GM19463 (cell line): ENCODE results near the gene ICE2.
"Not testable (repeated sequence)": the region's sequence is repeated elsewhere in the genome, so short reads cannot be mapped to it uniquely, and the experiment has no call there.

Source experiments
- ATAC-seq: cut with Tn5 transposase; IDR thresholded peaks from one replicate; pipeline ENCODE4 v1.9.1; 2021; ENCODE audit warnings: mild to moderate bottlenecking, moderate library complexity; ENCODE audit not compliant: unreplicated experiment

Gene ICE2

GRCh38 chr15:60412807-60413206, 66.1 kb downstream of the ICE2 start:
- ATAC-seq: not testable (repeated sequence)

GRCh38 chr15:60411774-60412425, 67.0 kb downstream of the ICE2 start:
- ATAC-seq: no peak

DNA sequence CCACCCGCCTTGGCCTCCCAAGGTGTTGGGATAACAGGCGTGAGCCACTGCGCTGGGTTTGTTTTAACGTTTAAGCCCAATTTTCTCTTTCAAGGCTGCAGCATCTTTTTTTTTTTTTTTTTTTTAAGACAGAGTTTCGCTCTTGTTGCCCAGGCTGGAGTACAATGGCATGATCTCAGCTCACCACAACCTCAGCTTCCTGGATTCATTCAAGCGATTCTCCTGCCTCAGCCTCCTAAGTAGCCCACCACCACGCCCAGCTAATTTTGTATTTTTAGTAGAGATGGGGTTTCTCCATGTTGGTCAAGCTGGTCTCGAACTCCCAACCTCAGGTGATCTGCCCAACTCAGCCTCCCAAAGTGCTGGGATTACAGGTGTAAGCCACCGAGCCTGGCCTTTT, 68.6 kb downstream of the ICE2 start:
- not testable (repeated sequence) for ATAC-seq

DNA sequence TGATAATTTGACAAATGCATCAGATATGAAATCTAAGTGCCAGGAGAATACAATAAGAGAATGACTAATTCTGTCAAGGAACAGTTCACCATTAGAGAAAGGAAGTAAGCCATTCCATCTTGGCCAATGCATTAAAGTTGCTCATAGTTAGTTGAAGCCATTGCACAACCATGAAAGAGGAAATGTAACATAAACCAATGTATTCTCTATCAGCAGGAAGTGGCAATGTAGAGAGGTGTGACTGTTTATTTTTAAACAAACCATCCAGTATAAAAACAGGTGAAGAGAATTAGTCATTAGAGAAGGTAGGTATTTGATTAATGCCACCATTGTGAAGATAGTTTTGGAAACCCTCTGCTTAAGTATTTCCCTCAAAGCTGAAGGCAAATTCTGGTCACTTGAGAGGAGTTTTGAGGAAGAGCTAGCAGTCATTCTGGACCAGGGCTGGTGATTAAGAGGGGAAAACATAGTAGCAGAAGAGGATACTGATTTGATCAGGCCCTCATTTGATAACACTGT, 70.4 kb downstream of the ICE2 start:
- no peak for ATAC-seq

GRCh38 chr15:60407415-60407805, 71.5 kb downstream of the ICE2 start:
- no peak for ATAC-seq

DNA sequence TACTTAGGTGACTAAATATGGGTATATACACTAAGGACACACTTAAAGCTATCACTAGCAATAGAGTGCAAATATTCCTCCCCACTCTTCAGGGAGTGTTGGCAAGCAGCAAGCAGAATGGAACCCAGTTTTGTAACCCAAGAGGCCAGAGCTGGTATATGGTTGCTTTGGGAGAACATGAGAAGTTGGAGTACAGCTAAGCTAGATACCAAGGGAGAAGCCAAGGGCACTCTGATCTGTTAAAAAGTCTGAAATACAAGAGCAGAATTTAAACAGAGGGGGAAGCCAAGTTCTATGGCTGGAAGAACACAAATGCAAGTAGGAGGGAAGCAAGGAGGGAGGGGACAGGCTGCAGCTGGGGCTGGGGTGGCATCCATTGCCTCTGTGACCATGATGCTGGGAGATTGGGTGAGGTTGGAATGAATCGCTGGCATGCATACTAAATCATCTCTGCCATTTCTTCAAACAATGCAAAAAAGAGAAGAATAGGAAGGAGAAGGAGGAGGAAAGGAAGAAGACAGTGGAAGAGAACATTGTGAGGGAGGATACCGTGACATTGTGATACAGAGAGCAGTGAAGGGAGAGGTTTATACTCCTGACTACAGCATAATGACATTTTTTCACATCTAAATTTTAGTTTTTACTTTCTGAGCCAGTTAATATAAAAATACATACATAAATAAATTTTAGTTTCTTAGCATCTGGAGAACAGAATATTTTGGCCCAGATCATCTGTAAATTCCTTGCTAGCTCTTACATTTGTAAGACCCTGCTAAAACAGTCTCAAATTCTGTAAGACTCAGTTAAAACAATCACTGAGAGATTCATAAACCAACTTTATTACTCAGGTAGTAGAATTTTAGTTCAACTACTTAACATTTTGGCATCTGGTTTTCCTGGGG, 72.2 kb downstream of the ICE2 start:
- no peak for ATAC-seq

DNA sequence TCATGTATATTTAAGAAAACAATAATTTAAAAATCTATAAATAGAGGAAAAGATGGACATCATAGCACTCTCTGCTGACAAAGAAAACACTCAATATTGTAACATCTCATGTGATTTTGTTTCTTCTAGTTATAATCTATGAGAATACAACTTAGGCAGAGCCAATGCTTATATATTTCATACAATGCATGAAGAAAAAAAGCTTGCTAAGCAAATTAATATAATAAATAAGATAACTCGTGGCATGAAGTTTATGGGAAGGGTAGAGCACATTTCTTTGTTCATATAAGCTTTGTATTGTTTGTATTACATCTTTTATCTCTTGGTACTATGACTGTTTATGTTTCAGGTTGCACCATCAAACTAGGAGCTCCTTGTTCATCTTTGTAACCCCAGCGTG, 73.5 kb downstream of the ICE2 start:
- no peak for ATAC-seq

- not testable (repeated sequence) for ATAC-seq
Observed at GRCh38 chr15:60404351-60404750, 74.6 kb downstream of the ICE2 start.

DNA sequence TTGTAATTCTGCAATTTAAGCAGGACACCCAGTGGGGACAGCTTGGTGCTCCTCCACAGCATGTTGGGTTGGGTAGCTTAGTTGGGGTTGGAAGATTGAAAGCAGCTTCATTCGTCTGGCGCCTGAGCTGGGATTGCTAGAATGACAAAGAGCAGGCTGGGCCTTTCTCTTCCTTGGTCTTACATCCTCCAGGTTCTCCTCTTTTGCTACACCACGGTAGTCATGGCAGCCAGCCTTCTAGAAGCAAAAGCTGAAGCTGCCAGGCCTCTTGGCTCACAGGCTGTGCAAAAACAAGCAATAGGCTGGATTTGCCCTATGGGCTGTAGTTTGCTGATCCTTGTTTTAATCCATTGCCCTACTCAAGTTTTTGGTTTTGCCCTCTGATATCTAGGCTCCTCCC, 78.0 kb downstream of the ICE2 start:
- ATAC-seq: no peak

DNA sequence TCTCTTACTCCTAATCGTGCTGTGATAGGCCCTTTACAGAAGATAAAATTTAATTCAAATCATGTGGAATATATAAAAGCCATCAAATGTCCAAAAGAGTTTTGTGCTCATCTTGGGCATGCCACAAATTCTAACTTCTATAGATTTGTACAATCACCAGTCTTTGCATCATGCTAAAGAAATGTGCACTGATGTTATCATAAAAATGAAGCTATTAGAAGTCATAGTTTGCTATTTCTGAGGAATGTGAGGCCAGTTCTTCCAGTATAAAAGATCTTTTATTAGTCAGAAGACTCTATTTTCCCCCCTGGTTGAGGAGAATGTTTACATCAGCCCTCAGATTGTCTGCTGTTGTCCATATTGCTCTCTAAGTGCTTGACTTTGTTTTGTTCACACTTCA, 79.0 kb downstream of the ICE2 start:
- ATAC-seq: no peak

DNA sequence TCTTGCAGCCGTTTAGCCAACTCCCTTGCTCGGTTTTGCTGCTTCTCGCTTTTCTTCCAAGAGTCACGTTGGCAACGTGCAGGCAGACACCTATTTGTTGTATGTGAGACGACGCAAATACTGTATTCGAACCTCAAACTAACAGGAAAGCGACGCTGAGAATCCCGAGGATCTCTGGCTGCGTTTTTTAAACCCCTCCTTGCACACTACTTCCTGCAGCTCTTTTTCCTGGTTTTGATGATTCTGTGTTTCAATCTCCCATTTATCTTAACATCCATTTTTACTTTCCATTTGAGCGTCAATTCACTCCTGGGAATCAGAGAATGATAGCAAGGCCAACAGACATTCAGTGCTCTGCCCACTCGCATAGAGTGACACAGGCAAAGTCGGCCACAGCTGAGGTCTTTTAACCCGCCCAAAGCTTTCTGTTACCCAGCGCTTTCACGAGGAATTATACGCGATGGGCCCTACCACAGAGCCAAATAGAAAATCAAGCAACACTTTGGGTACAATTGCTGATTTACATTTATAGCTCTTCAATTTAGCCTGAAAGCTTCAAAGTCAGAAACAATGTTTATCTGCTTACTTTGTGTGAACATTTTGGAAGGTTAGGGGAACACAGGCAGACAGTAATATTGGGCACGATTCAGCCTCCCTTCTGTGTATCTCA, 79.6 kb downstream of the ICE2 start:
- no peak for ATAC-seq

GRCh38 chr15:60397772-60398445, 81.0 kb downstream of the ICE2 start, which contains the start of gene ANXA2:
ANXA2 (minus strand) TSS chr15:60397986; CDS start chr15:60386075, 11,911 bp downstream.
- ATAC-seq: peak; percentile 74

DNA sequence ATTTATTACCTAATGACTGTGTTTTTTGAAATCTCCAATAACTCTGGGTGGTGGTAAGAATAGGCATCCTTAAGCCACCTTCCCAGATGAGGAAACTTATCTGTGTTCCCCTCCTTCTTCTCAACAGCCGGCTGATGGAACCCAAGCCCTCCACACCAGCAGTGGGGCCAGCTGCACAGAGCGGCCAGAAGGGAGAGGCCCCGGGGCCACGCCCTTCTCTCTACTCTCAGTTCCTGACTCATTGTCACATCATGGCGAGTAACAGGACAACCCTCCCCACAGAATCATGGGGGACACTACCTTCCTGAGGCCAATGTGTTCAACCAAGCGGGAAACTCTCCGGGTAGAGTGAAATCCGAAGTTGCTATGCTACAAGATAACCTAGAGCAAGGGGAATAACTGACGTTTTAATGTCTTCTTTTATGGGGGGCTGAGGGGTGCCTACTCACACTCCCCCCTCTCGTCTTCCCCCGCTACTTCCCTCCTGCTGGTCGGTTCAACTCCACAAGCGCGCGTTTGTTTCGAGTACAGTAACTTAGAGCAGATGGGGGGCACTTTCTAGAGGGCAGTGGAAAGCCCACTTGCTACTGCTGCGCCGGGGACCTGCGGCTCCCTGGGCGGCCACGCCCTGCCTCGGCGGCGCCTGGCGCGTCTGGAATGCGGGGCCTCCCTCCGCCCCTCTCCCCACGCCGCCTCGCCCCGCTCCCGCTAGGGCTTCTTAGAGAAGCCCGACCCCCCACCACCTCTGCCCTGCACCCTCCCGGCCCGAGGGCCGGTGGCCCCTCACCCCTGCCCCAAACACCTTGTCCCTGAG, 81.8 kb downstream of the ICE2 start:
- peak; percentile 70 for ATAC-seq

- ATAC-seq: no peak
Observed at GRCh38 chr15:60396560-60396957, 82.4 kb downstream of the ICE2 start.

- ATAC-seq: no peak
Observed at GRCh38 chr15:60396100-60396499, 82.8 kb downstream of the ICE2 start.

GRCh38 chr15:60395276-60396011, 83.5 kb downstream of the ICE2 start:
- no peak for ATAC-seq

DNA sequence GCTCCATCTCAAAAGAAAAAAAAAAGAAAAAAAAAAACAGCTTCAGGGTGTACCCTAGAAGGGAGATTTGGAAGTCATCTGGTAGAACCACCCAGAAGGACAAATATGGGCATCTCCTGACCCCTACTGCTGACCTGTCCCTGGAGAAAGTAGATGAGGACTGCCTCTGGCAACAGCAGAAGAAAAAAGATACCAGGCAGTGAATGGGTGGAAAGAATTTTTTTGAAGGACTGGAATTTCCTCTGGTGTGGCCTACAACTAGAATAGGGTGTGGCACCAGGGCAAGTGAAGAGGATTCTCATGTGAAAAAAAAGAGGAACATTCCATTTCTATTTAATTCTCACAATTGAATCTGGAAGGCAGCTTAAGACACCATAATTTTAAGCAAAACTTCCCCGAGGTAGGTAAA, 84.2 kb downstream of the ICE2 start:
- no peak for ATAC-seq

DNA sequence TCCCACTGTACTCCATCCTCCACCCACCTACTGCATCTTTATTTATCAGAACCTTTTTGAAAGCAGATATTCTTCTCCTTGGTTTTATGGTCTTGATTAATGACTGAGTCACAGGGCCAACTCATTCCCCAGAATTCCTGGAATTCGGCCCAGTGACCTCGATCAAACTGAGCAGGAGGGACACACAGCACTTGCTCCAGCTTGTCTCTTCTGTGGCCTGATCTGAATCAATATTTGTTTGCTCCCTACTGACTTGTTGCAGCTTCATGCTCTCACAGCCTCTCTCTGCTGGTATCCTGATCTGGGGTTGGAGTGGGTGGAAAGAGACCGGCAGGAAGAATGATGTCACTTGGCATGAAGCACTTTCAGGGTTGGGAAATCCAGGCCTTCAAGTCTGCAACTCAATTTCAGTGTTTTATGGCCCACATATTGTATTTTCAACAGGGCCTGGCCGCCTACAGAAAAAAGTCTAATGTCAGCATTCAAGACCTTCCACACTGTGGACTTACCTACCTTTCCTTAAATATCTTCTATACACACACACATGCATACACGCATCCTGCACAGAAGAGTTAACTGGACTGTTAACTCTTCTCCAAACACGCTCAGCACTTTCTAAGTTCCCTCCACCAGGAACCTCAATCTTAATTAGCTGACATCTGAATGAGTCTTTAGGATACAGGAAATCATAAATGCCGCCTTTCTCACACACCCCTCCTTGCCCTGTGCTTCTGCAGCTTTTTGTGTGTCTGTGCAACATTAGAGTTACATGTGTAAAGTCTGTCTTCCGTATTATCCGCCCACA, 85.8 kb downstream of the ICE2 start:
- ATAC-seq: no peak

GRCh38 chr15:60392601-60392985, 86.3 kb downstream of the ICE2 start:
- ATAC-seq: no peak
